NCI-H1930 (cell line): Measurements from ENCODE around the gene ALDH4A1.

Experiments used
- DNase-seq, 2 experiments: peaks; one replicate each; lab custom pipeline; 2025; lab: John Stamatoyannopoulos, UW

Gene ALDH4A1, protein sequence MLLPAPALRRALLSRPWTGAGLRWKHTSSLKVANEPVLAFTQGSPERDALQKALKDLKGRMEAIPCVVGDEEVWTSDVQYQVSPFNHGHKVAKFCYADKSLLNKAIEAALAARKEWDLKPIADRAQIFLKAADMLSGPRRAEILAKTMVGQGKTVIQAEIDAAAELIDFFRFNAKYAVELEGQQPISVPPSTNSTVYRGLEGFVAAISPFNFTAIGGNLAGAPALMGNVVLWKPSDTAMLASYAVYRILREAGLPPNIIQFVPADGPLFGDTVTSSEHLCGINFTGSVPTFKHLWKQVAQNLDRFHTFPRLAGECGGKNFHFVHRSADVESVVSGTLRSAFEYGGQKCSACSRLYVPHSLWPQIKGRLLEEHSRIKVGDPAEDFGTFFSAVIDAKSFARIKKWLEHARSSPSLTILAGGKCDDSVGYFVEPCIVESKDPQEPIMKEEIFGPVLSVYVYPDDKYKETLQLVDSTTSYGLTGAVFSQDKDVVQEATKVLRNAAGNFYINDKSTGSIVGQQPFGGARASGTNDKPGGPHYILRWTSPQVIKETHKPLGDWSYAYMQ

DNA sequence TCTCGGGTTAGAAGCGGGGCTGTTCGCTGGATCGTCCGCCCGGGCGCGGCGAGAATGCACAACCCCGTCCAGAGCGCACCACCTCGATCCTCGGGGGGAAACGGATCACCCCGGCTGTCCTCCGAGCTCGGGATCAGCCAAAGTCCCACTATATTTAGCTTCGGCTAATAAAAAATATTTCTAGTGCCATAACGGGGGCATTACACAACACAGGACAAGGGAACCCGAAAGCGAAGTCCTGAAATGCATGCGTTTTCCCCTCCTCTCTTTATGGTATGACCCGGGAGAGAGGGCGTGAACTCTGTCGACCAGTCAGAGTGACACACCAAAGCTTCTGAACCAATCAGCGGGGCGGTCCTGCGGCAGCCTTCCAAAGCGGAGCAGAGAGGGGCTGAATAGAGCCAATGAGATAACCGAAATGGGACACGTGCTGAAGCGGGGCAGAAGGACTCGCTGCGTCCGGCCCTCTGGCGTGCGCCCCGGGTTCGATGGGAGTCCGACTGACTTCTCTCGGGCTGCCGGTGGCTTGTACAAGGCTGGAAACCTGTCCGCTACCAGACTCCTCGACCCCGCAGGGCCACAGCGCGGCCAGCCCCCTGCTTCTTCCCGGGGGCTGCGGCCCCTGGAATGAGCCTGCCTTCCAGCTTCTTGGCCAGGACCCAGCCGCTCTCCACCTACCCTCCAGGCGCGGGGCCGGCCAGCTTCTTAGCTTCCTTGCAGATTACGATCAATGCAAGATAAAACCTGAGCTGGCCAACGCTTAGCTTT lies at the start of gene ALDH4A1:
TSS of gene ALDH4A1 (minus strand) at position 33 of the 768 bp plus-strand sequence. CDS start at position 1, 32 bp downstream.
- DNase-seq = peak; percentile 93 to 95

DNA sequence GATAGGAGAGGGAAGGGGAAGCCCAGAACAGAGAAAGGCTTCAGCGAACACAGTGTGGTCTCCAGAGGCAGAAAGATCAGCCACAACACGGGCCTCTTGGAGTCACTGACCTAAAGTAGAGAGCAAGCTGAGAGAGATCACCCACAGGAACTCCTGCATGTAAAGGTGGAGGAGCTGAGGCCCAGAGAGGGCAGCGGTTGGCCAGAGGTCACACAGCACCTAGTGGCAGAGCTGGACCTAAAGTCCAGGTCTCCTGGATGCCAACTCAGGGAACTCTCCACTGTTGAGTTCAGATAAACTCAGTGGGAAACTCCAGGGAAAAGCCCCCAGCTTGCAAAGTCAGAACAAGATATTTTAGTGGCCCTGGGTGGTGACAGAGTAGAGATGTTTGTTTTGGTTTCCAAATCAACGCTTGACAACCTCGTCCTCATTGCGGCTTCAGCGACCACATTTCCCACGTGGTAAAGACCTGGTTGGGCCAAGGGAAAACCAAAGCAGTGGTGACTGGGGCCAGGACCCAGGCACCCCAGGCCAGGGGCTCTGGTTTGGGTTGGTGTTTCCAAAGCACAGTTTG lies 49.5 kb upstream of the ALDH4A1 start:
- no peak for DNase-seq

DNA sequence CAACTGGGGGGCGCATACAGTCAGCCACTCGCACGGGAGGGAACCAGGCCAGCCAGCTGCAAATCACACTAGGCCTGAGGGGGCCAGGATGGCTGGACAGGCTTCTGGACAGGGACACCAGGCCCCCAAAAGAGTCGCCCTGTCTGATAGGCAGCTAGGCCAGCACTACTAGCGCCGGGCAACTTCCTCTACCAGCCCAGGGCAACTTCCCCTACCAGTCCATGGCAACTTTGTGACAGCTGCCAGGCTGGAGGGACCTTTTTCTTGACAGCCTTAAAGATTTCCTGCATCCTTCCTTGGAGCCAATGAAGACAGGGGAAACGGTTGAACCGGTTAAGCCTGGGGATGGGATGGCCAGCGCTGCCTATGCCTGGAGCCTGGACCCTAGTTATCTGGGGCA lies 49.1 kb upstream of the ALDH4A1 start:
- no peak for DNase-seq

DNA sequence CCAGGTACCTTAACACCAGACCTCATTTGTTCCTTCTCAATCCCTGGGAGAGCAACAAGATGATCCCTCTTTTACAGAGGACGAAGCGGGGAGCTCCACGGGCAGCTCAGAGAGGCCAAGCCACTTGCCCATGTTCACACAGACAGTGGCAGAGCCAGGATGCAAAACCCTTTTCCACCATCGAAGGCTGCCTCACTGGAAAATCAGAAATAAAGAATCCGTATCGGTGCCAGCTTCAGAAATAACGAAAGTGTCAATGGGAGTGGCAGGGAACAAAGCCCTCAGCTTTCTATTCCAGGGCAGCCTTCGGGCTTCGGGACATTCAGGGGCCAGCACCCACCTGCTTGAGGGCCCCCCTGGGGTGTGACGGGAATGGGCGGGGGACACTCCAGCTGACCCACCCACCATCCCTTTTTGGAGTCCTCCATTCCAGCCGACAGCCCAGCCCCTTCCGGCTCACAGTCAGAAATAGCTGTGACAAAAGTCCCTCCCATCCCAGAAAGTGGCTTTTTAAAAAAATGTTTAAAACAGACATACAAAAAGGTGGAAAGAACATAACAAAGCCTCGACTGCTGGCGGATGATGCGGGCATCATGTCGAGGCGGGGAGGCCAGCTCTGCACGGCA lies 48.2 kb upstream of the ALDH4A1 start:
- no peak for DNase-seq

DNA sequence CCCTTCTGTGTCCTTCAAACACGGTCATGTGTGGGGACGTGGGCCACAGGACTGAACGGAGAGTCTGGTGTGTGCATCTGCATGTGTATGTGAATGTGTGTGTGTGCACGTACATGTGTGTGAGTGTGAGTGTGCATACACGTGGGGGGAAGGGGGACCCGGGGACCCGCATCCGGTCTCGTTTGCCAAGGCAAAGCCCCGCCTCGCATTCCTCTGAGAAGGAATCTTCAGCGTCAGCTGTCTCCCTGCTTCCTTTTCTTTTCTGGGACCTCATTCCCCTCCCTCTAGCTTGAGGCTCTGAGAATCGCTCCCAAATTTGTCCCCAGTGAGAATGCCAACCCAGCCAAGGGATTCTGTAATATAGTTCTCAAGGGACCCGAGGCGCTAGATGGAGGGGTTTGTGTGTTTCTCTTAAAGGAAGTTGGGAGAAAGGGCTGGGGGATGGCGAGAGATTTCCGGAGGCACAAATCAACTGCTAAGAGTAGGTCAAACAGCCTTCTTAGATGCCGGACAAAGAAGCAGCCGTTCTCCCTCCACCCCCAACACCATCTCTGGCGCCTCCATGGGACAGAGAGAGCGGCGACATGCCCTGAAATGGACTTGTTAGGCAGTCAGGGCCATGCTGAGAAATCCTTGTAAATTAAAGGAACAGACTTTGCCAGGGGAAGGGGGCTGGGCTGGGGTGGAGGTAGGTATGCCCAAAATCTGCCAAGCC lies 47.5 kb upstream of the ALDH4A1 start:
- DNase-seq = no peak

DNA sequence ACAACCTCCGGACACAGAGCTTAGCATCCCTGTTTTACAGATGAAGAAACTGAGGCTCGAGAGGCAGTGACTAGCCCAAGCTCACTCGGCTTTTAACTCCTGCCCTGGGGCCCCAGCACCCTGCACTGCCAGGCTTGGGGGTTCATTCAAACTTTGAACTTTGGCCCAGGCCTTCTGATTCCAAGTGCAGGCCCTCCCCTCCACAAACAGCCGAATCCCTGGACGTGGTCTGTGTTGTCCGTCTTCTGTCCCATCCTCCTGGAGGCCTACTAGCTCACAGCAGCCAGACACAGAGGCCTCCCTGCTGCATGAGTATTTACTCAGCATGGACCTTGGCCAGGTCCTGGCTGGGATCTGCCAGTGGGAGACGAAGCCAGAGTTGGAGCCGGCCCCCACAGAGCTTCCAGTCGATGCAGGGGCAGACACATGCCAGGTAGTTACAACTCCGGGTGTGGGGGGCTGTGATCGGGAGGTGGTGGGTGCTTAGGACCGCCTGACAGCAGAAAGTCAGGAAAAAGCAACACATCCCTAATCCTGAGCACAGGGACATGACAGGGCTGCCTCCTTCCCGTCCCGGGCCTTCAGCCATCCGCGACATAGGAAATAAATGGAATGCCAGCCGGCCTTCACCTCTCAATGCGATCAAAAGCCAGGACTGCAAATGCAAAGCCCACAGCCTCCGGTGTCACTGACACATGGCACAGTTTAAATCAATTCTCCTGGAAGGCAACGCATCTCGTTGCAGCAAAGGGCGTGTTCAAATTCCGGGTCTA lies 46.7 kb upstream of the ALDH4A1 start:
- DNase-seq = no peak

DNA sequence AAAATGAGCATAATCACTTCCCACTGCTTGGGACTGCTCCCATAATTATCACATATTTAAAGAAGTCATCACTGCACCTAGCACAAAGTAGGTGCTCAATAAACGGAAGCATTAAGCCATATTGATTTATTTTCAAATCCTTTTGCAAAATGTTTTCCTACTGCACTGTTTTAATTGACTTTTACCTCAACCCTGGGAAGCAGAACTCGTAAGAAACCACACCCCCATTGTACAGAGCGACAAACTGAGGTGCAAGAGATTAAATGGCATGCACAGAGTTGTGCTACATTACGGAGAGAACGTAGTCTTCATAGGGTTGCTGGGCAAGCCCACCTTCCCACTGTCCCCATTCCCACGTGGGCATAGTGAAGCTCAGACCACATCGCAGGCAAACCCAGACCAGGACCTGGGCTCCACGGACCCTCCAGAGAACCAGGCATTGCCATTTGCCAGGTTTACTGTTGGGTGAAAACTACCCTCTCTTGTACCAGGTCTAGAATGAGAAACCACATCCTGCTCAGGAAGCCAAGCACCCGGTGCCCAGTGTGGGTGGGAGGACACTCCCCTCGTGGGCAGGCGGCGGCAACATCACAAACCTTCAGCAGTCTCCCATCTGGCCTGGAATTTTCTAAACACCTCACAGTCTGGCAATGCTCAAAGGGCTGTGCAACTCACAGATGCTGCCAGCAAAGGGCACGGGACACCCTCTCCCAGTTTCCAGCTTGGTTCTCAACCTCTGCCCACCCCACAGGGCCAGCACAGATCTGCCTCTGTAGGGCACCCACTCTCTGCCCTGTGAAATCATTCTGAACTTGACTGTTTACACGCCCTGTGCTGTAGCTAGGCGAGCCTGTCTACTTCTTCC lies 45.9 kb upstream of the ALDH4A1 start:
- no peak for DNase-seq

DNA sequence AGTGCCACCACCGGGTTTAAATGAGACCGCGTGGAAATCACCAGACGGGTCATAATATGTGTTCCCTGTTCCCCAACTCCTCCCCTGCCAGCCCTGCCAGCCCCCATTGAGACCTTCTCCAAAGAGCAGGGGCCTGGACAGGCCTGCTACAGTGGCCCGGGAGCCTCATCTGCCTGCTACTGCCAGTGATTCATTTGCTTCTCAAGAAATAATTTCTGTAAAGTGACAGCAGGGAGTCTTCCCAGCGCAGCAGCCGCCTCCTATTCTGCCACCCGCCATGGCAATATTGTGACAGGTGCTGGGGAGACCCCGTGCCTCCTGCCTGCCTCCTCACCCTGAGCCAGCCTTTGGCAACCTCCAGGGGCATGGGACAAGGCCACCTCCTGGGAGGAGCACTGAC lies 45.2 kb upstream of the ALDH4A1 start:
- no peak for DNase-seq

DNA sequence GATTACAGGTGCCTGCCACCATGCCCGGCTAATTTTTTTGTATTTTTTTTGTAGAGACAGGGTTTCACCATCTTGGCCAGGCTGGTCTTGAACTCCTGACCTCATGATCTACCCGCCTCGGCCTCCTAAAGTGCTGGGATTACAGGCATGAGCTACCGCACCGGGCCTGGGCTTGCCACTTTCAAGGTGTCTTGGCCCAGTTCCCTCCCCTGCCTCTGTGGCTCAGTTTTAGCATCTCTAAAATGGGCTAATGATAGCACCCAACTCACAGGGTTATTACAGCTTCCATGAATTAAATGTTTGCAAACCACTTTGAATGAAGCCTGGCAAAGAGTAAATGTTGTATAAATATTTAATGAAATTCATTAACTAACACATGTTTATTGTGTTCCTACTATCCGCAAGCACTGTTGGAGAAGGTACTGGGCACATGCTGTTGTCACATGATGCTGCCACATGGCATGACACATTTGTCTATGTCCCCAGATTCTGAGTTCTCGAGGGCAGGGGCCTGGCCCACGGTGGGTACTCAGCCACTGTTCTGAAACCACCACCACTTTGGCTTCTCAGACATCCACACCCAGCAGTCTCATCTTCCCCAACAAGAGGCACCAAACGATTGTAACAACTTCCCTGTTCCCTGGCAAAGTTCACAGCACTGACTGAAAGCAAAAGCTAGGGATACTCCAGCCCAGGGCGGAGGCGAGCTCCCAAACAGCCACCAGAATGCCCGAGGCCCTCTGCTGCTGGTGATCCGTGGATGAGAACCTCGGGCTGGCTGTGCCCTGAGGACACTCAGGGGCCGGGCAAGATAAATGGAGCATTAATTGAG lies 44.4 kb upstream of the ALDH4A1 start:
- no peak for DNase-seq

DNA sequence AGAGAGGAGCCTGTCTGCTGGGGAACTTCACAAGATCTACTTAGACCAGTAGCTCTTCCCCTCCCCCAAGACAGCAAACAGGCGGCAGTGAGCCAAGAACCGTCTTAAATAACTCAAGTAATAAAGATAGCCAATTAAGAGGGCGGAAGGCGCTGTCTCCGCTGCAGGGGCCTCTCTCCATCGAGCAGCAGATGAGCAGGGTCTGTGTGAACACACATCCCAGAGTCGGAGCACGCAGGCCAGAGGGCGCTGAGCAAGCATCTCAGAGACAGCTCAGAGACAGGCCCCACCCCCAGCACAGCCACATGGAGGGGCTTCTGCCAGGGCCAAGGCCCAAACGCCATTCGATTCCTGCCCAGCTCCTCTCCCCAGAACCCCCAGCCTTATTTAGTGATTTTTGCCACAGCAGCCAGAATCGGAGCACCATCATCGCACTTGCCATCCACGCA lies 43.1 kb upstream of the ALDH4A1 start:
- DNase-seq = no peak

DNA sequence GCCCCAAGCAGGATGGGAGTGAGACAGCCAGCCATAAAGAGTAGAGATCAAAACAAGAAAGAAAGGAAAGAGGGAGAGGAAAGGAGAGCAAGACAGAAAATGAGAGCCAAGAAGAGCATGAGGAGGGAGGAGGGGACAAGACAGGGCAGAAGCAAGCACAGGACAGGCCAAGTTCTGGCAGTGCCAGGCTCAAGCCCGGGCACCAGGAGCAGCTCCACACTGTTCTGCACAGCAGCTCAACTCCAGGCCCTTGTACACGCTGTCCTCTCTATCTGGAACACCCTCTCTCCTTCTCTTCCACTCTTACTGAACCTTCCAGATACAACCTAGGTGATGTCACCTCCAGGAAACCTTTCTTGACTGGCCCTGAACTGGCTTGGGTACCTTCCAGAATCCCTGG lies 42.5 kb upstream of the ALDH4A1 start:
- DNase-seq = no peak

DNA sequence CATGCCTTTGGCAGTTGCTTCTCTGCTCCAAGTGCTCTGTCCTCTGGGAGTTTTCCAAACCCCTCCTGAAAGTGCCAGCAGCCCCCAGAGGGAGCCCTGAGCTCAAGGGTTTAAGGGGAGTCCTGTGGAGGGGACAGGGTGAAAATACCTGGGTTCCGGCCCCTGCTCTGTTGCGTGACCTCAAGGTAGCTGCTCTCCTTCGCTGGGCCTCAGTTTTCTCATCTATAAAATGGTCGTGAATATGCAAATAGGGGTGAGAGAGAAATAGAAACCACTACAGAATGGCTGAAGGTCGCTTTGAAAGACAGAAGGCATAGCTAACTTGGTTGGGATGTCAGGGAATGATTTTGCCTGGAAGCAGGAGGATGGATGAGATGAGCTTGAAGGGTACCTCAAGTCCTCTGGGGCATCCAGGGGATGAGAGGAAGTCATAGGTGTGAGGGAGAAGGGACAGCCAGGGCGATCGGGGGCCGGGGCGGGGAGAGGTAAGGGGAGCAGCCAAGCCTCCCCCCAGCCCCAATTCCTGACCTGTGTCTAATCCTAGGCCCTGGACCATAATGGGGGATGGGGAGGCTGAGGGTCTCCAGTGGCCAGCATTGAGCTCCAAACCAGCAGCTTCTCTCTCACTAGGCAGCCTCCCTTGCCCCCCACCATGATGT lies 41.7 kb upstream of the ALDH4A1 start:
- no peak for DNase-seq

DNA sequence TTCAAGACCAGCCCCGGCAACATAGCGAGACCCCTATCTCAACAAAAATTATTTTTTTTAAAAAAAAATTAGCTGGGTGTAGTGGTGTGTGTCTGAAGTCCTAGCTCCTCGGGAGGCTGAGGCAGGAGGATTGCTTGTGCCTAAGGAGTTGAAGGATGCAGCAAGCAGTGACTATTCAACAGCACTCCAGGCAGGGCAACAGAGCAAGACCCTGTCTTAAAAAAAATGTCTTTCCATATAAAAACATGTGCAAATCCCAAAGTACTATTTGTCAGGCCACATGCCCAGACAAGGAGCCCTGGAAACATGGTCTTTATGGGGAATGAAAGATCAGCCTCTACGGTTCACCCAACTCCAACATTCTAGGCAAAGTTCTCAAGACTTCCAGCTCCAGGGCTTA lies 40.8 kb upstream of the ALDH4A1 start:
- DNase-seq = no peak

DNA sequence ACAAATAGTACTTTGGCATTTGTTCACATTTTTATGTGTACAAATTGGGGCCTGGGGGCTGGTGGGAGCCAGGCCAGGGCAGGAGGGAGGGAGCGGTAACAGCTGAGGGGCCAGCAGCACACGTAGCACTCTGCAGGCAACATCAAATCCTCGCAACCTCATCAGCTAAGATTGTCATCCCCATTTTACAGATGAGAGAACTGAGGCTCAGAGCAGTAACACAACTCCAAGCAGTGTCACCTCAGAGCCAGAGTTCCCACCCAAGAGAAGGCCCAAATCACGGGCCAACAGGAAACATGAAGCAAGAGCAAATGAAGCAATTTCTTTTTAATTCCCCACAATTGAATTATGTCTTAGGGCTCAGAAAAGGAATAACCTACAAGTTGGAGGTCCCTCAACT lies 40.0 kb upstream of the ALDH4A1 start:
- DNase-seq = no peak

DNA sequence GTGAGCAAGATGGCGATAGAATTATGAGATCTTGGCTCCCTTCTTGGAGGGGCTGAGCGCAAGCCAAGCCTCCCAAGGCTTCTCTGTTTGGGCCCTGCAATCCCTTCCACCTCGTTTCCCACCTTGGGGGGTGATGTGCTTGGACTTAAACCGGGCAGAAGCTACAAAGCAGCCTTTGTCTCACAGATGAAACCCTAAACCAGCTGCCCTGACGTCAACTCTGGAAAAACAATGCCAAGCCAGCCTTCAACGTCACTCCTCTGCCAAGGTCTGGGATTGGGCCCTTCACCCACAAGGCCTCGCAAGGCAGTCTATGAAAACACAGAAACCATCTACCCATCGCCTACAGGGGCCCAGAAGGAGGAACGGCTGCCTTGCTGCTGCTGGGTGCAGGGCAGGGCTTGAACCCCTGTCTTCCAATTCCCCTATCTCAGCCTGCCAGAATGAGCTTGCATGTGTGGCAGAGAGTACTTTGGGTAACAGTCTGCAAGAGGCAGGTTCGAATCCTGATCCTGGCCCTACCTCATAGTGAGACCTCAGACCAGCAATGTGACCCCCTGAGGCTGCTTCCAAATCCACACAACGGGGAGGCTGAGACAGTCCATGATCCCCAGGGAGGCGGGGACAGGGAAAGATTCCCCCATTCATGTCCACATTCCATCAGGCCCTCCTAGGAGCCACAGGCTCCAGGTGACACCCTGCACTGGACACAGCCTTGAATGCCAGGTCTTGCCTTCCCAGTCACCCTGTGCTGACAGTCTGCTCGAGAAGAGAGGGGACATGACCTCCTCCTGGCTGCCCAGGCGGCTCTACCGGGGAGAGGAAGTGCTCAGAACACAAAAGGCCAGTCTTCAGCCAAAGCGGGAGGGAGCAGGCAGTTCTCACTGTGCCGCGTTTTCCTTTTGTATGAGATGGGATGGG lies 39.1 kb upstream of the ALDH4A1 start:
- no peak for DNase-seq

DNA sequence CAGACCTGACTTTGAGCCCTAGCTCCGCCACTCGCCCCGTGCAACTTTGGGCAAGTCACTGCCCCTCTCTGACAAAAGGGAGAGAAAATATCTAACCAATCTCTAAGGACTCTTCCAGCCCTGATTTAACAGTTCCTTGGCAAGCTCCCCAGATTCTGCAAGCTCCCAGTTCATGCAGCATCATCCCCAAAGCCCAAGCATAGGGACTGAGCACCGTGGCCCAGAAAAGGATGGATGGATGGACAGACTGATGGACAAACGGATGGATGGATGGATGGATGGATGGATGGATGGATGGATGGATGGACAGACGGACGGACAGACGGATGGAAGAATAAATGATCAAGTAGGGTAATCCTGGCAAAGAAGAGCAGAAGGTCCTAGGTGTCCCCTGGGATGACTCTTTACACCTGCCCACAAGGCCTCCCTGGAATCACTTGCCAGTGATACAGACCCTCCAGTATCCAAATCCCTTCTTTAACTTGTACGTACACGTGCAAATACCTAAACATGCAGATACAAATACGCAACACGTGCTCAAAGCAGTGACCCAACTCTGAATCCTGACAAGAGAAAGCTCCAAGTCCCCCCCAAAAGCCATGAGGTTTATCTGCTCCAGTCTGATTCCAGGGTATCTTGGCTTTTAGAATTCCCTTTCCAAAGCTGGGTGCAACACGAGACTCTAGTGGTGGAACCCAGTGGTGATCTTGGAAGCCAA lies 38.1 kb upstream of the ALDH4A1 start:
- DNase-seq = no peak
